Stimulated activated CD8-positive, alpha-beta memory T cell treated with anti-CD3 and anti-CD28 coated beads, Interleukin-15, amount 100 ng/mL, for 48 hours (primary cell): ENCODE measurements around the gene LSR.
A peak's percentile ranks its signal among the peaks of the same experiment; 100 is the strongest.
"Not testable (repeated sequence)": the region's sequence is repeated elsewhere in the genome, so short reads cannot be mapped to it uniquely, and the experiment has no call there.

Source experiments
- DNase-seq, 2 donors: peaks; one replicate each; pipeline ENCODE4 v3.0.0-alpha.2; 2020; ENCODE audit warnings: low read depth in 2 of 2

Gene LSR

DNA sequence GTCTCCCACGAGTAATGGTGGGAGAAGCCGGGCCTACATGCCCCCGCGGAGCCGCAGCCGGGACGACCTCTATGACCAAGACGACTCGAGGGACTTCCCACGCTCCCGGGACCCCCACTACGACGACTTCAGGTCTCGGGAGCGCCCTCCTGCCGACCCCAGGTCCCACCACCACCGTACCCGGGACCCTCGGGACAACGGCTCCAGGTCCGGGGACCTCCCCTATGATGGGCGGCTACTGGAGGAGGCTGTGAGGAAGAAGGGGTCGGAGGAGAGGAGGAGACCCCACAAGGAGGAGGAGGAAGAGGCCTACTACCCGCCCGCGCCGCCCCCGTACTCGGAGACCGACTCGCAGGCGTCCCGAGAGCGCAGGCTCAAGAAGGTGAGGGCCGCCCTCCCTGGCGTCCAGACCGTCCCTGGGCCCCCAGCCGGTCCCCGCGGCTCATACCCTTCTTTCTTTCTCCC lies 18.6 kb downstream of the LSR start:
- DNase-seq, result no peak

DNA sequence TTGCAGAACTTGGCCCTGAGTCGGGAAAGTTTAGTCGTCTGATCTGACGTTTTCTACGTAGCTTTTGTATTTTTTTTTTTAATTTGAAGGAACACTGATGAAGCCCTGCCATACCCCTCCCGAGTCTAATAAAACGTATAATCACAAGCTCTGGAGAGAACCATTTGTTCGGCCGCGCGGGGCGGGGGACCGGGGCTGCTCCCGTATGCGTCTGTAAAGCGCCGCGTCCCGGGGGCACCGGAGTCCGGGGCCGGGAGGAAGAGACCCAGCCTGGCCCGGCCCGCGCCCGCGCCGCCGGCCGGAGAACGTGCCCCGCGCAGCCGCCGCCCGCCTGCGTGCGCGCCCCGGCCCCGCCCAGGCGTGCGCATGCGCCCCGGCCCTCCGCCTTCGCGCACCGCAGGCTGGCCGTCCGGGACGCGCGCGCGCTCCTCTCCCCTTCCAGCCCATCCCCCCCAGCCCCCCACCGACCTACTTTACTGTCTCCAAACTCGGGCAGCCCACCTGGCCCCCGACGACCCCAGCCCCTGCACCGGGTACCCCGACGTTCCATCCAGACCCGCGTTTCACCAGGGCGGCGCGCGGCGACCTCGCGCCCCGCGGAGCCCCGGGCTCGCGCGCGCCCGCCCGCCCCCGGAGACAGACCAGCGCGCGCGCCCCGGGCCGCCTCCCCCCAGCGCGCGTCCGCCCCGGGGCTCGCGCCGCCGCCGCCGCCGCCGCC lies 19.2 kb downstream of the LSR start:
- DNase-seq, result peak; percentile 66 to 71

DNA sequence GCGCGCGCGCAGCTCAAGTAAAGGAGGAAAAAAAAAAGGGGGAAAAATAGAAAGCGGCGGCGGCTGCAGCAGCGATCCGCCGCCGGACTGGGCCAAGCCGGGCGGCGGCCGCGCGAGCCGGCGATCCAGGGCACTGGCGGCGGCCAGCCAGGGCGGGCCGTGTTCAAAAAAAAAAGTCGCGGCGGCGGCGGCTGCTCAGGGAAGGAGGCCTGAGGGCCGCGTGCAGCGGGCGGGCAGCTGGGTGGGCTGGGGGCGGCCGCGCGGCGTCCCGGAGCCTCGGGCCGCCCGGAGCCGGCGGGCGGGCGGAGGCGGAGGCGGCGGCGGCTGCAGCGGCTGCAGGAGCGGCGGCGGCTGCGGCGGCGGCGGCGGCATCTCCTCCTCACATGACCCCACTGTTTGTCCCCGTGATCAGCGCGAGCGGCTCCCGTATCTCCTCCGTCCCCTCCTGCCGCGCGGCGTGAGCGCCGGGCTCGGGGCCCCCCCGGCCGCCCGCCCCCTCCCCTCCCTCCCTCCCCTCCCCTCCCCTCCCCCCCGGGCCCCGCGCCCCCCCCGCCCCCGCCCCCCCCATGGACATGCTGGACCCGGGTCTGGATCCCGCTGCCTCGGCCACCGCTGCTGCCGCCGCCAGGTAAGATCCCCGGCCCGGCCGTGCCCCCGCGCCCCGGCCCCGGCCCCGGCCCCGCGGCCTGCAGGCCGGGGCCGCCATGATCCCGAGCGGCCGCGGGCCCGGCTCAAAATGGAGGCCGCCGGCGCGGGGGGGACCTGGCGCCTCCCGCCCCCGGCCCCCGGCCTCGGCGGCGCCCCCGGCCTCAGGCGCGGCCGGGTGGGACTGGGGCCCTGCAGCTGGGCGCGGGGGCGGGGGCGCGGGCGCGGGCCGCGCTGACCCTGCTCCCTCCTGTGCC lies 20.0 kb downstream of the LSR start, which contains the start of gene USF2:
Gene USF2 (plus strand): TSS at position 427 of the 902 bp plus-strand sequence. CDS start 140 bp downstream, at position 567.
- DNase-seq, result peak; percentile 57 to 58

DNA sequence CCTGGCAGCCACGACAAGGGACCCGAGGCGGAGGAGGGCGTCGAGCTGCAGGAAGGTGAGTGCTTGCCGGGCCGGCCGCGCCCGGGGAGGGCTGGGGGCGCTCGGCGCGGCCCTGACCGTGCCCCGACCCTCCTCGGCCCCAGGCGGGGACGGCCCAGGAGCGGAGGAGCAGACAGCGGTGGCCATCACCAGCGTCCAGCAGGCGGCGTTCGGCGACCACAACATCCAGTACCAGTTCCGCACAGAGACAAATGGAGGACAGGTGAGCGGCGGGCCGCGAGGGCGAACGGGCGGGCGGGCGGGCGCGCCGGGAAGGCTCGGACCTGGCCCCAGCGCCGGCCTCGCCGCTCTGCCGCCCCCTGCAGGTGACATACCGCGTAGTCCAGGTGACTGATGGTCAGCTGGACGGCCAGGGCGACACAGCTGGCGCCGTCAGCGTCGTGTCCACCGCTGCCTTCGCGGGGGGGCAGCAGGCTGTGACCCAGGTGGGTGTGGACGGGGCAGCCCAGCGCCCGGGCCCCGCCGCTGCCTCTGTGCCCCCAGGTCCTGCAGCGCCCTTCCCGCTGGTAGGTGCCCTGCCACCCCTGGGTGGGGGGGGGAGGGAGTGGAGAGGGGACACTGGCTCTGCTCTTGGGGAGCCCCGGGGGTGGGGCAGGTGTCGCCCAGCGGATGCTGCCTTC lies 20.8 kb downstream of the LSR start:
- peak; percentile 63 to 64 for DNase-seq

DNA sequence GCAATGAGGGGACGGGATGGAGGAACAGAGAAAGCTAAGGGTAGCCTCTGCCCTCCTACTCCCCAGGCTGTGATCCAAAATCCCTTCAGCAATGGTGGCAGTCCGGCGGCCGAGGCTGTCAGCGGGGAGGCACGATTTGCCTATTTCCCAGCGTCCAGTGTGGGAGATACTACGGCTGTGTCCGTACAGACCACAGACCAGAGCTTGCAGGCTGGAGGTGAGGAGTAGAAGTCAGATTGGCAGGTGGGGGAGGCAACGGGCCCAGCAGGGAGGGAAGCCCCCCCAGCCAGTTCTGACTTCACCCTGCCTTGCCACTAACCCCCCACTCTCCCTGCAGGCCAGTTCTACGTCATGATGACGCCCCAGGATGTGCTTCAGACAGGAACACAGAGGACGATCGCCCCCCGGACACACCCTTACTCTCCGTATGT lies 21.6 kb downstream of the LSR start:
- no peak for DNase-seq

DNA sequence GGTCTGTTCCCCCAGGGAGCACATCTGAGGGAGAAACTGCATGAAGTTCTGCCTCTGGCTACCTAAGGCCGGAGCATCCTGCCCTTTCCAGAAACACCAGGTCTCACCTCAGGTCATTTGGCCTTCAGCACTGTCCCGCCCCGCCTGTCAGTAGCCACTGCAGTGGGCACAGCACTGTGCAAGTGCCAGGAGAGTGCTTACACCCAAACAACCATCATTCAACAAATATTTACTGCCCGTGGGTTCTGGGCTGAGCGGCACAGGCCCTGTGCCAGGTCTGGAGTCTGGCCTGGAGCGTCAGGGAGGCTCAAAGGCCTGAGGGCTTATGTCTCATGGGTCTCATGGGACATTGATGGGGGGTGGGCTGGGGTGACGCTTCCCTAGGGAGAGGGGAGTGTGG lies 22.7 kb downstream of the LSR start:
- no peak for DNase-seq

DNA sequence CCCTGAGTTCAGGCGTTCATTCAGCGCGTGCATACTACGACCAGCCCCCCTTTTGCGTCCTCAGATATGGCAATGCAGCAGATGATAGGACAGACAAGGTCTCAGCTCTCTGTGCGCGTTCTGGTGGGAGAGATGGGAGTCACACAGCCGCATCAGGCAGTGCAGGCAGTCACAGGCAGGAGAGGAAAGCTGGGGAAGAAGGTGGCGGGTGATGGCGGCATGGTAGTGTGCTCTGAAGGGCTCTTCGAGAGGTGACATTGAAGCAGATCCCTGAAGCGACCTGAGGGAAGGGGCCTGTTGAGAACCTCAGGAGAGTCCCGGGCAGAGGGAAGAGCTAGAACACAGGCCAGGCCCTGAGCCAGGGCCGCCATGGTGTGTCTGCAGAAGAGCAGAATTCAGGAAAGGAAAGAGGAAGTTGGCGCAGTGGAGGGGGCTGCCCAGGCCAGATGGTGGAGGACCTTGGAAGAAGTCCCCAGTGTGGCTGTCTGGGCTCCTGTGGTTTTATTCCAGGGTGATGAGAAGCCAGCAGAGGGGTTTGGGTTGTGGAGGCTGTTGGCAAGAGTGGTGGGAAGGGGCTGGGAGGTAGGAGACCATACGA lies 23.4 kb downstream of the LSR start:
- no peak for DNase-seq

DNA sequence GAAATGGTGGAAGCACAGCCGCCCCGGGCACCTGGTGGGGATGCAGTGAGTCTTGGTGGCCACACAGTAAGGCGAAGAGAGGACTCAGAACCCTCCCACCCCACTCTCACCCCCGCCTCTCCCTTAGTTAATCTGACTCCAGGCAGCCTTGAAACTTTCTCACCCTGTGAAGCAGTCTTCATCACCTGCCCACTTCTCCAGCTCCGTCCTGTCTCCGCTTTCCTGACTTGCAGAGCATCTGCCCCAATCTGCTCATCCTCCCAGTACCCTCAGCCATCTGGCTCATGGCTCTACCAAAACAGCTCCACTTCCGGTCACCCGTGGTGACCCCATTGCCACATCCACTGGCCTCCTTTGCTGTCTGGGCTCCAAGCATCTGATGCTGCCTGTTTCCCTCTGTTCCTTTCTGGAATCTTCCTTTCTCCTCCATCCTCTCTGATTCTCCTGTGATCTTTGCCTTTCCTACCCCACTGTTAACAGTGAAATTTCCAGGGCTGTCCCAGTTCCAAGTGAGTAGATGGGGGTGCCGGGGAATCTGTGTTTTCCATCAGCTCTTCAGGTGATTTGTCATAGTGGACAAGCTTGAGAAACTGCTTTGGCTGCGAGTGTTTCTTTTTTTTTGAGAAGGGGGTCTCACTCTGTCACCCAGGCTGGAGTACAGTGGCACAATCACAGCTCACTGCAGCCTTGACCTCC lies 24.3 kb downstream of the LSR start:
- no peak for DNase-seq

DNA sequence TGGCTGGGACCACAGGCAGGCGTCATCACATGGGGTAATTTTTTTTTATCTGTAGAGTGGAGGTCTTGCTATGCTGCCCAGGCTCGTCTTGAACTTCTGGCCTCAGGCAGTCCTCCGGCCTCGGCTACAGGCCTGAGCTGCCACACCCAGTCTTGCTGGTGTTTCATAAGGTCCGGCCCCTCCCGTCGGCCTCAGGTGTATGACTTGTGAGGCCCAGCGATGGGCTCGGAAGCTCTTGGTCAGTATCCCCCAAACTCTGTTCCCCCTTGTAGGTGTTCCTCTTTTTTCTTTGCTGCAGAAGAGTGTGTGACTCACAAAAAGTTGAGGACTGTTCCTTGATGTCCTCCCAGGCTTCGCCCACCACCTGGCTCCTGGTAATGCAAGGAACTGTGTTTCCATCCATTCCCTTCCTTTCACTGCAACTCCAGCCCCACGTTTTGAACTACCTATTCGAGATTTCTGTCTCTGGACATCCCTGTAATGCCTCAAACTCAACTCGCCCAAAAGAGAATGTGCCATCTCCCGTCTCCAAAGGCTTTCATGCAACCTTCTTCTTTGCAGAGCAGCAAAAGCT lies 25.0 kb downstream of the LSR start:
- DNase-seq, result no peak

DNA sequence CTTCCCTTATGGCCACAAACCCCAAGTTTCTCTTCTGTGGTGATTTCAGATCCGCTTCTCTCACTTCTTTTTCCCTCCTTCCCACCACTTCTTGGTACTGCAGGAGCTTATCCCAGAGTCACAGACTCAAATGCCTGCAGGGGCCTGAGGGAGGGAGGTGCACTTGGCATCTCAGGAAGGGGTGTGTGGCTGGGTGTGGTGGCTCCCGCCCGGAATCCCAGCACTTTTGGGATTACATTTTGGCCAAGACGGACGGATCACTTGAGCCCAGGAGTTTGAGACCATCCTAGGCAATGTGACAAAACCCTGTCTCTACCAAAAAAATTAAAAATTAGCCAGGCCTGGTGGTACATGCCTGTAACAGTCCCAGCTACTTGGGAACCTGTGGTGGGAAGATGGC lies 25.5 kb downstream of the LSR start:
- no peak for DNase-seq

DNA sequence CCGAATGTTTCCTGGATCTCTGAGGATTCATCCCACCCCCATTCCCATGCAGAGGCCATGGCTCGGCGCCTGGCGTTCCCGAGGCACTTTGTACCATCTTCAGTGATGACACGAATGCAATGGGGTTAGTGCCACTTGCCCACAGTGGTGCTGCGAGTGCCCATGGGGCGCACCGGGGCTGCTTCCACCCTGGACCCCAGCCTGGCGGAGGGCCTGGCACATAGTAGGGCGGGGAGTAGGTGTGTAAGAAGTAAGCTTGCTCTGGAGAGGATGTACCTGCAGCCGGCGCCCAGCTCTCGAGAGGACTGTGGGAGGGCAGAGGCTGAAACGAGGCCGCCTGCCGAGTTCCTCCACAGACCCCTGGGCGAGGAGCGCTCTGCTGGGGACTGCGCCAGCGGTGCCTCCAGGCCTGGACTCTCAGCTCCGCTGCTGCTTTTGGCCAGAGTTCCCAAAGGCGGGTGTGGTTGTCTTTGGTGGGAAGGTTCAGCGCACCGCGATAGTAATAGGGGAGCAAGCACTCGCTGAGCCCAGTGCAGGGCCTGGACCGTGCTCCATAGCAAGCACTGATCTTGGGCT lies 28.0 kb downstream of the LSR start:
- no peak for DNase-seq

DNA sequence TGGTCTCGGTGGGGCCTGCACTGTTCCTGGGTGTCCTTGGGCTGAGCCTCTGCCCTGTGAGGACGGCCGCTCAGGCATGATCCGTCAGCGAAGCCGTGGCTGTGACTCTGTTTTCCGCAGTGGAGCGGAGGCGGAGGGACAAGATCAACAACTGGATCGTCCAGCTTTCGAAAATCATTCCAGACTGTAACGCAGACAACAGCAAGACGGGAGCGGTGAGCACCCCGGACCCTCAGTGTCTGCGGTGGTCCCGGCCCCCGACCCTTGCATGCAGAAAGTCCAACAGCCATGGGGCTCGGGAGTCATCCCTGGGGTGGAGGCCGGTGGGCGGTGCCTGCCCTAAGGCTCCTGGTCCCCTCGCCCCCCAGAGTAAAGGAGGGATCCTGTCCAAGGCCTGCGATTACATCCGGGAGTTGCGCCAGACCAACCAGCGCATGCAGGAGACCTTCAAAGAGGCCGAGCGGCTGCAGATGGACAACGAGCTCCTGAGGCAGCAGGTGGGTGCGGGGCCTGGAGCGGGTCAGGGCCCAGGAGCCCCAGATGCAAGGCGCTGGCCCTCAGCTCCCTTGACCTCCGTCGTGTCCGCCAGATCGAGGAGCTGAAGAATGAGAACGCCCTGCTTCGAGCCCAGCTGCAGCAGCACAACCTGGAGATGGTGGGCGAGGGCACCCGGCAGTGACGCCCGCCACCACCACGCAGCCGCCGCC lies 29.9 kb downstream of the LSR start:
- no peak for DNase-seq

DNA sequence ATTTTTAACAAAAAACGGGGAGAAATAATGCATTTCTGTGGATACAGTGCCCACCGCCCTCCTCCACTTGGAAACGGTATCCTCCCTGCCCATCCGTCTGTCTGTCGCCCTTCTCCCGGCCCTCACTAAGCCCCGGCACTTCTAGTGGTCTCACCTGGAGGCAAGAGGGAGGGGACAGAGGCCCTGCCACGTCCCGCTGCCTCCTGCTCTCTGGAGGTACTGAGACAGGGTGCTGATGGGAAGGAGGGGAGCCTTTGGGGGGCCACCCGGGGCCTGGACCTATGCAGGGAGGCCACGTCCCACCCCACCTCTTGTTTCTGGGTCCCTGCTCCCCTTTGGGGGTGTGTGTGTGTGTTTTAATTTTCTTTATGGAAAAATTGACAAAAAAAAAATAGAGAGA lies 30.6 kb downstream of the LSR start:
- DNase-seq, result no peak

DNA sequence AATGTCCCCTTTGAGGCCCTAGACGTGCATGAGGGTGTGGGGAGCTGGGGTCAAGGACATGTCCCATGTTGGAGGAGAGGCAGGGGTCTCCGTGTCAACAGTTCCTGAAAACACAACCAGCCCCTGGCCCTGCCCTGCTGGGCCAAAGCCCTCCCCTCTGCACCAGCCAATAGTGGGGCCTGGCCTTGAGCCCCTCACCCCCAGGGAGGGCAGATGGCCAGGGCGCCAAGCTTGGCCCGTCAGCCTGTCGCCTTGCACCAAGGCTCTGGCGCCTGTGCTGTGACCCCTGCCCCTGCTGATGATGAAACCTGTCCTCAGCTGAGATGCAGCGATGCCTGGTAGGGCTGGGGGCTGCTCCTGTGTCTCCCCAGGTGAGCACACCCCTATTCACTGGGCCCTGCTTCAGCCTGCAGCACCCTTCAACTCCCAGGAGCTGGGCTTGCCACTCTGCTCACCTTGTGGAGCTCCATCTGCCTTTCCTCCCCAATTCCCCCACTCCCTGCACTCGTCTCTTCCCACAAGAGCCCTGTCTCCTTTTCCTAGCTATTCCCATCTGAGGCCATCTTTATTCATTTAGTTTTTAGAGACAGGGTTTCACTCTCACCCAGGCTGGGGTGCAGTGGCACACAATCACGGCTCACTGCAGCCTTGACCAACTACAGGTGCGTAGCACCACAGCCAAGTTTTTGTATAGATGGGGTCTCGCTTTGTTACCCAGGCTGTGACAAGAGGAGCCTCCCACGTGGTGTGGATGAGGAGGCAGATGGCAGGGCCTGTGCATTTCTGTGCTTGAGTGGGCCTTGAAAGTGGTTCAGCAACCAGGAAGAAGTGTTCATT lies 31.4 kb downstream of the LSR start:
- no peak for DNase-seq

DNA sequence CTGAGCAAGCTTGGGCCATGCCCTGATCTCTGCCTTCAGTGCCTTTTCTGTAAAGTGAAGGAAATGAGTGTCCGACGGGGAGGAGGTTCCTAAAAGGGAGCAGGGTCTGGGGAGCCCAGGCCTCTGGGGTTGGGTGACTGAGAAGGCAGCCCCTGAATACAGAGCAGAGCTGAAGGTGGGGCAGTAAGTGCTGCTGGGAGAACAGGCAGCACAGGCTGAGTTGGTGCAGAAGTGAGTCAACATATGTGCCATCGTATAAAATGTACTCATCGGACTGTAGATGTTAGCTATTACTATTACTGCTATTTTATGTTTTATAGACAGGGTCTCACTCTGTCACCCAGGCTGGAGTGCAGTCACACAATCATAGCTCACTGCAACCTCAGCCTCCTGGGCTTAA lies 32.5 kb downstream of the LSR start:
- DNase-seq, result no peak

DNA sequence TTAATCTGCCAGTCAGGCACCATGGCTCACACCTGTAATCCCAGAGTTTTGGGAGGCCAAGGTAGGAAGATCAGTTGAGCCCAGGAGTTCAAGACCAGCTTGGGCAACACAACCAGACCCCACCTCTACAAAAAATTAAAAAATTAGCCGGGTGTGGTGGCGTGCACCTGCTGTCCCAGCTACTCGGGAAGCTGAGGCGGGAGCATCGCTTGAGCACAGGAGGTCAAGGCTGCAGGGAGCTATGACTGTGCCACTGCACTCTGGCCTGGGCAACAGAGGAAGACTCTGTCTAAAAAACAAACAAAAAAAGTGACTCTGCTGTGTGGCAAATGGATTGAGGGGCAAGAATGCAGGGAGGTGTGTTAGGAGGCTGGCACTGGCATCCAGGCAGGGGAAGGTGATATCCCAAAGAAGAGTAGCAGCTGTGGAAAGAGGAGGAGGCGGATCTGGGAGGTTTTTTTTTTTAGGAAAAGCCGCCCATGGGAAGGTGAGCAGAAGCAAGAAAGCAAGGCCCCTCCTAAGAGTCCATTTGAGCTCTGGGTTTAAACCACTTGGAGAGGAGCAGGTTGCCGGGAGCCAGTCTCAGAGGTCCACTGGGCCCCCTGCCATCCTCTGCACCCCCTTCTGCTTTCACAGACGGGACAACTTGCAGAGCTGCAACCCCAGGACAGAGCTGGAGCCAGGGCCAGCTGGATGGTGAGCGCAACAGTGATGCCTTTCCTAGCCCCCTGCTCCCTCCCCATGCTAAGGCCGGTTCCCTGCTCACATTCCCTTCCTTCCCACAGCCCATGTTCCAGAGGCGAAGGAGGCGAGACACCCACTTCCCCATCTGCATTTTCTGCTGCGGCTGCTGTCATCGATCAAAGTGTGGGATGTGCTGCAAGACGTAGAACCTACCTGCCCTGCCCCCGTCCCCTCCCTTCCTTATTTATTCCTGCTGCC lies 35.6 kb downstream of the LSR start:
- no peak for DNase-seq

DNA sequence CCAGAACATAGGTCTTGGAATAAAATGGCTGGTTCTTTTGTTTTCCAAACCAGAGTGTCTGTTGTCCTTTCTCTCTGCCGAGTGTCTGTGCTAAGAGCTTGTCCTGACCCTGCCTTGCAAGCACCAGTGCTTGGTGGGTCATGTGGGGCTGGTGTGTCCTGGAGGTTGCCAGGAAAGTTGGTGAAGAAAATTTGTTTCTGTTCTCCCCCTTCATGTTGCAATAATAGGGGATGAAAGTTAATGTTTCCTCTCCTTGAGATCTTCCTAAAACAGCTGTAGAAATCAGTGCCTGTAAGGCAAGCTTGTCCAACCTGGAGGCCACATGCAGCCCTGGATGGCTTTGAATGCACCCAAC lies 36.3 kb downstream of the LSR start:
- DNase-seq, result no peak

DNA sequence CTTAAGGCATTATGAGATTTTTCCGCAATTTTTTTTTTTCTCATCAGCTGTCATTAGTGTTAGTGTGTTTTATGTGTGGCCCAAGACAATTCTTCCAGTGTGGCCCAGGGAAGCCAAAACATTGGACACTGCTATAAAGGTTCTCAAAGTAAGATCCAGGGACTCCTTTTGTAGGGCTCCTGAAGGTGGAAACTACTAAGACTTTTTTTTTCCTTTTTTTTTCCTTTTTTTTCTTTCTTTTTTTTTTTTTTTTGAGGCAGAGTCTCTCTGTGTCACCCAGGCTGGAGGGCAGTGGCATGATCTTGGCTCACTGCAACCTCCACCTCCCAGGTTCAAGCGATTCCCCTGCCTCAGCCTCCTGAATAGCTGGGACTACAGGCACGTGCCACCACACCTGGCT lies 36.7 kb downstream of the LSR start:
- not testable (repeated sequence) for DNase-seq
